NCI-H526 (cell line): Measurements from ENCODE around the gene LACTB.

ENCODE experiments used
- DNase-seq, 2 experiments: peaks; one replicate each; lab custom pipeline; 2025; lab: John Stamatoyannopoulos, UW

The LACTB gene

GRCh38 chr15:63176302-63176701 lies 54.6 kb downstream of the LACTB start:
- no peak for DNase-seq

- DNase-seq: peak in 1 of 2 experiments; percentile 9
These were observed 56.4 kb downstream of the LACTB start for GRCh38 chr15:63178034-63178433.

GRCh38 chr15:63180746-63181145 lies 59.1 kb downstream of the LACTB start:
- DNase-seq: no peak

GRCh38 chr15:63181648-63182047 lies 60.0 kb downstream of the LACTB start:
- DNase-seq: no peak

- DNase-seq: no peak
These were observed 63.5 kb downstream of the LACTB start for GRCh38 chr15:63185206-63185605.

GRCh38 chr15:63186065-63186464 lies 64.4 kb downstream of the LACTB start:
- no peak for DNase-seq

GRCh38 chr15:63187589-63188226 lies 66.0 kb downstream of the LACTB start:
- DNase-seq: no peak

- no peak for DNase-seq
These were observed 66.7 kb downstream of the LACTB start for GRCh38 chr15:63188247-63188925.

GRCh38 chr15:63188926-63189871 lies 67.5 kb downstream of the LACTB start, which contains the start of gene RAB8B:
TSS of gene RAB8B (plus strand) at chr15:63189606. CDS start at chr15:63189625, 19 bp downstream.
- peak; percentile 91 to 98 for DNase-seq

- peak in 1 of 2 experiments; percentile 22 for DNase-seq
These were observed 68.5 kb downstream of the LACTB start for GRCh38 chr15:63189941-63190768.

GRCh38 chr15:63190769-63191649 lies 69.3 kb downstream of the LACTB start:
- DNase-seq: no peak
